ENCODE data around the gene SIRT2. TPM values are rescaled to one million over a fixed set of nuclear protein-coding genes. Genes with fewer than 3 reads are reported as not detected.
"Not testable (repeated sequence)": the region's sequence is repeated elsewhere in the genome, so short reads cannot be mapped to it uniquely, and the experiment has no call there.

SIRT2 gene
- total and polyA plus RNA-seq, 4 experiments from 2014 or later = 39.0 to 51.7 (median 48.5) TPM

- POLR2A ChIA-PET (ENCODE audit: partially characterized antibody) = interaction anchor here (0.7 to 3.9 kb wide), 29 partner anchors 8 to 482 kb away, joined by 3 to 43 read pairs (median 5); partner anchors contain the start of genes ACTN4, ECH1, EIF3K and FAM98C
- Histone ChIP-seq H3K4me3 (ENCODE audit: low read length in 2 of 2) (peak within 1 kb of the TSS; percentile 41 to 73), H3K27ac (ENCODE audit: low read depth, low read length) (peak within 1 kb of the TSS; percentile 89), H3K36me3 (ENCODE audit: insufficient read depth, low read length) (no peaks in the 10 kb centered on the region), H3K4me1 (ENCODE audit: insufficient read depth, low read length) (peaks cover 49% of the 10 kb centered on the region), H3K27me3 (ENCODE audit: insufficient read depth, low read length) (no peaks in the 10 kb centered on the region), H3K9me3 (ENCODE audit: control insufficient read depth in 1 of 2, low read length in 2 of 2) (no peaks in the 10 kb centered on the region)
- intact Hi-C loops (cut with micrococcal nuclease) = loop anchor here (1.0 kb wide), 1 partner anchor 21 kb away; the partner anchor contains the start of genes NFKBIB and SIRT2
- H3K9me3 Mint-ChIP-seq = no peaks in the 10 kb centered on the region
- peak within 1 kb of the TSS; percentile 79 to 94 (median 88) for H3K4me3 Mint-ChIP-seq
- CTCF ChIA-PET (ENCODE audit: partially characterized antibody) = interaction anchor here (0.8 to 4.6 kb wide), 12 partner anchors 8 to 475 kb away, joined by 3 to 52 read pairs (median 6); partner anchors contain the start of genes ECH1, FAM98C, MRPS12 and SARS2
- H3K36me3 Mint-ChIP-seq = peaks cover 4 to 24% of the 10 kb centered on the region in 2 donors
- H3K27ac Mint-ChIP-seq = peak within 1 kb of the TSS; percentile 96 to 99 (median 97)
- no peaks in the 10 kb centered on the region for H3K27me3 Mint-ChIP-seq
- H3K4me1 Mint-ChIP-seq = peaks cover 21 to 40% (median 30%) of the 10 kb centered on the region in 4 donors
- DNase-seq = peak; percentile 68 to 82 (median 72)
Measured at GRCh38 chr19:38877781-38878574, 21.4 kb downstream of the SIRT2 start, which contains the start of gene RINL. TSS of gene RINL (minus strand) at chr19:38878275. CDS start at chr19:38876742, 1,533 bp downstream.

- intact Hi-C loops (cut with micrococcal nuclease) = no loop called here
- Mint-ChIP-seq H3K36me3 (peaks cover 5 to 28% of the 10 kb centered on the region in 2 donors), H3K9me3 (no peaks in the 10 kb centered on the region), H3K27me3 (no peaks in the 10 kb centered on the region), H3K4me3 (peak overlapping the region in 1 of 8 donors; percentile 61), H3K27ac (peak overlapping the region in 6 of 7 donors; percentile 72 to 97 (median 84)), H3K4me1 (peaks cover 21 to 52% (median 36%) of the 10 kb centered on the region in 4 donors)
- Histone ChIP-seq H3K4me3 (ENCODE audit: low read length in 2 of 2) (no peak overlapping the region), H3K27me3 (ENCODE audit: insufficient read depth, low read length) (no peaks in the 10 kb centered on the region), H3K4me1 (ENCODE audit: insufficient read depth, low read length) (peaks cover 52% of the 10 kb centered on the region), H3K9me3 (ENCODE audit: control insufficient read depth in 1 of 2, low read length in 2 of 2) (no peaks in the 10 kb centered on the region), H3K36me3 (ENCODE audit: insufficient read depth, low read length) (no peaks in the 10 kb centered on the region), H3K27ac (ENCODE audit: low read depth, low read length) (no peak overlapping the region)
- ChIA-PET POLR2A (ENCODE audit: partially characterized antibody) (interaction anchor here (0.5 to 3.8 kb wide), 6 partner anchors 10 to 661 kb away, joined by 3 to 30 read pairs (median 3); partner anchors contain the start of gene NFKBIB), CTCF (ENCODE audit: partially characterized antibody) (interaction anchor here (0.8 to 4.6 kb wide), 5 partner anchors 12 to 55 kb away, joined by 3 to 52 read pairs (median 3); partner anchors contain the start of genes ECH1, MRPS12 and SARS2)
- no peak for DNase-seq
Measured at GRCh38 chr19:38875656-38876395, 23.6 kb downstream of the SIRT2 start.

- H3K4me1 Mint-ChIP-seq = peaks cover 26 to 59% (median 42%) of the 10 kb centered on the region in 4 donors
- H3K9me3 Mint-ChIP-seq; H3K4me3 Mint-ChIP-seq; H3K27me3 Mint-ChIP-seq; H3K27me3 ChIP-seq (ENCODE audit: insufficient read depth, low read length); H3K36me3 ChIP-seq (ENCODE audit: insufficient read depth, low read length); H3K4me3 ChIP-seq (ENCODE audit: low read length in 2 of 2); DNase-seq; H3K9me3 ChIP-seq (ENCODE audit: control insufficient read depth in 1 of 2, low read length in 2 of 2); H3K27ac ChIP-seq (ENCODE audit: low read depth, low read length); intact Hi-C loops (cut with micrococcal nuclease): not testable (repeated sequence)
- H3K36me3 Mint-ChIP-seq = peaks cover 5 to 33% of the 10 kb centered on the region in 2 donors
- CTCF ChIA-PET (ENCODE audit: partially characterized antibody) = interaction anchor here (0.7 to 2.1 kb wide), 5 partner anchors 9 to 769 kb away, joined by 3 to 11 read pairs (median 4); partner anchors contain the start of gene ECH1
- peaks cover 50% of the 10 kb centered on the region for H3K4me1 ChIP-seq (ENCODE audit: insufficient read depth, low read length)
- peak overlapping the region in 6 of 7 donors; percentile 8 to 65 (median 42) for H3K27ac Mint-ChIP-seq
- POLR2A ChIA-PET (ENCODE audit: partially characterized antibody) = interaction anchor here (1.1 to 13.6 kb wide), 2 partner anchors 23 to 31 kb away, joined by 3 to 297 read pairs; partner anchors contain the start of gene HNRNPL
Measured at GRCh38 chr19:38873400-38873799, 26.0 kb downstream of the SIRT2 start.

- H3K27me3 Mint-ChIP-seq = no peaks in the 10 kb centered on the region
- Histone ChIP-seq H3K4me3 (ENCODE audit: low read length in 2 of 2) (peak overlapping the region in 1 of 2 donors; percentile 60), H3K9me3 (ENCODE audit: control insufficient read depth in 1 of 2, low read length in 2 of 2) (no peaks in the 10 kb centered on the region), H3K27me3 (ENCODE audit: insufficient read depth, low read length) (no peaks in the 10 kb centered on the region), H3K4me1 (ENCODE audit: insufficient read depth, low read length) (peaks cover 34% of the 10 kb centered on the region), H3K36me3 (ENCODE audit: insufficient read depth, low read length) (no peaks in the 10 kb centered on the region), H3K27ac (ENCODE audit: low read depth, low read length) (peak overlapping the region; percentile 66)
- peak overlapping the region; percentile 70 to 91 (median 80) for H3K4me3 Mint-ChIP-seq
- DNase-seq = no peak
- CTCF ChIA-PET (ENCODE audit: partially characterized antibody) = interaction anchor here (1.3 to 4.5 kb wide), 6 partner anchors 8 to 101 kb away, joined by 5 to 45 read pairs (median 14); partner anchors contain the start of genes NFKBIB, RINL and SIRT2
- POLR2A ChIA-PET (ENCODE audit: partially characterized antibody) = interaction anchor here (0.6 to 13.6 kb wide), 14 partner anchors 8 to 467 kb away, joined by 3 to 297 read pairs (median 8); partner anchors contain the start of genes ECH1, FAM98C, HNRNPL and MRPS12
- intact Hi-C loops (cut with micrococcal nuclease) = loop anchor here (1.0 to 2.0 kb wide), 5 partner anchors 20 to 468 kb away; partner anchors contain the start of genes ECH1, FAM98C, NFKBIB and SIRT2
- H3K4me1 Mint-ChIP-seq = peaks cover 19 to 47% (median 33%) of the 10 kb centered on the region in 4 donors
- H3K27ac Mint-ChIP-seq = peak overlapping the region; percentile 81 to 93 (median 90)
- H3K36me3 Mint-ChIP-seq = peaks cover 5 to 25% of the 10 kb centered on the region in 2 donors
- no peaks in the 10 kb centered on the region for H3K9me3 Mint-ChIP-seq
Measured at GRCh38 chr19:38870612-38871011, 28.8 kb downstream of the SIRT2 start.

GRCh38 chr19:38869836-38870607, 29.4 kb downstream of the SIRT2 start:
- ChIA-PET POLR2A (ENCODE audit: partially characterized antibody) (interaction anchor here (0.6 to 13.6 kb wide), 21 partner anchors 9 to 467 kb away, joined by 3 to 297 read pairs (median 5); partner anchors contain the start of genes ECH1, FAM98C, HNRNPL and MRPS12), CTCF (ENCODE audit: partially characterized antibody) (interaction anchor here (0.8 to 4.5 kb wide), 17 partner anchors 8 to 467 kb away, joined by 3 to 45 read pairs (median 8); partner anchors contain the start of genes ECH1, EIF3K, FAM98C and NFKBIB)
- Histone ChIP-seq H3K4me1 (ENCODE audit: insufficient read depth, low read length) (peaks cover 40% of the 10 kb centered on the region), H3K4me3 (ENCODE audit: low read length in 2 of 2) (peak overlapping the region; percentile 29 to 60), H3K27me3 (ENCODE audit: insufficient read depth, low read length) (no peaks in the 10 kb centered on the region), H3K36me3 (ENCODE audit: insufficient read depth, low read length) (no peaks in the 10 kb centered on the region), H3K27ac (ENCODE audit: low read depth, low read length) (peak overlapping the region; percentile 66), H3K9me3 (ENCODE audit: control insufficient read depth in 1 of 2, low read length in 2 of 2) (no peaks in the 10 kb centered on the region)
- Mint-ChIP-seq H3K9me3 (peaks cover 0 to 1% (median 0%) of the 10 kb centered on the region in 8 donors), H3K27ac (peak overlapping the region; percentile 83 to 97 (median 94)), H3K36me3 (peaks cover 5 to 29% of the 10 kb centered on the region in 2 donors), H3K27me3 (no peaks in the 10 kb centered on the region), H3K4me1 (peaks cover 23 to 53% (median 38%) of the 10 kb centered on the region in 4 donors), H3K4me3 (peak overlapping the region; percentile 88 to 94 (median 91))
- peak; percentile 92 to 96 (median 93) for DNase-seq
- intact Hi-C loops (cut with micrococcal nuclease) = loop anchor here (1.0 to 2.0 kb wide), 6 partner anchors 20 to 467 kb away; partner anchors contain the start of genes ECH1, FAM98C, NFKBIB and SIRT2

Measured in CD4-positive, alpha-beta memory T cell (primary cell).